ENCODE results near the gene OBSL1. TPM values are rescaled to one million over a fixed set of nuclear protein-coding genes. Genes with fewer than 3 reads are reported as not detected.

The OBSL1 gene
- total RNA-seq, 1 experiment from 2014 or later, result 25.5 TPM

DNA sequence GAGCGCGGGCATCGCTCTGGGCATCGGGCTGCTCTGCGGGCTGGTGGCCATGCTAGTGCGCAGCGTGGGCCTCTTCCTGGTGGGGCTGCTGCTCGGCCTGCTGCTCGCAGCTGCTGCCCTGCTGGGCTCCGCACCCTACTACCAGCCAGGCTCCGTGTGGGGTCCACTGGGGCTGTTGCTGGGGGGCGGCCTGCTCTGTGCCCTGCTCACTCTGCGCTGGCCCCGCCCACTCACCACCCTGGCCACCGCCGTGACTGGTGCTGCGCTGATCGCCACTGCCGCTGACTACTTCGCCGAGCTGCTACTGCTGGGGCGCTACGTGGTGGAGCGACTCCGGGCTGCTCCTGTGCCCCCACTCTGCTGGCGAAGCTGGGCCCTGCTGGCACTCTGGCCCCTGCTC, 23.7 kb downstream of the OBSL1 start:
- Histone ChIP-seq H3K4me1 (ENCODE audit: control insufficient read depth, insufficient read depth, low read length) (peaks cover 4% of the 10 kb centered on the region; the same call in 1 of the 2 replicates), H3K27ac (ENCODE audit: low read length) (no peak overlapping the region), H3K27me3 (ENCODE audit: control insufficient read depth, insufficient read depth, low read length) (no peaks in the 10 kb centered on the region), H3K36me3 (ENCODE audit: control insufficient read depth, insufficient read depth, low read length) (no peaks in the 10 kb centered on the region), H3K9me3 (ENCODE audit: control insufficient read depth, insufficient read depth, low read depth, low read length) (no peaks in the 10 kb centered on the region), H3K4me3 (ENCODE audit: low read depth in 2 of 2, low read length in 2 of 2) (no peak overlapping the region)
- no peak for TF ChIP-seq TCF7L2 (IDR thresholded peaks at IDR 0.05; ENCODE audit: low read depth, low read length)
- no peak for TF ChIP-seq POLR2AphosphoS5 (IDR thresholded peaks at IDR 0.05; ENCODE audit: low read depth, low read length)
- TF ChIP-seq, protein P1, sequence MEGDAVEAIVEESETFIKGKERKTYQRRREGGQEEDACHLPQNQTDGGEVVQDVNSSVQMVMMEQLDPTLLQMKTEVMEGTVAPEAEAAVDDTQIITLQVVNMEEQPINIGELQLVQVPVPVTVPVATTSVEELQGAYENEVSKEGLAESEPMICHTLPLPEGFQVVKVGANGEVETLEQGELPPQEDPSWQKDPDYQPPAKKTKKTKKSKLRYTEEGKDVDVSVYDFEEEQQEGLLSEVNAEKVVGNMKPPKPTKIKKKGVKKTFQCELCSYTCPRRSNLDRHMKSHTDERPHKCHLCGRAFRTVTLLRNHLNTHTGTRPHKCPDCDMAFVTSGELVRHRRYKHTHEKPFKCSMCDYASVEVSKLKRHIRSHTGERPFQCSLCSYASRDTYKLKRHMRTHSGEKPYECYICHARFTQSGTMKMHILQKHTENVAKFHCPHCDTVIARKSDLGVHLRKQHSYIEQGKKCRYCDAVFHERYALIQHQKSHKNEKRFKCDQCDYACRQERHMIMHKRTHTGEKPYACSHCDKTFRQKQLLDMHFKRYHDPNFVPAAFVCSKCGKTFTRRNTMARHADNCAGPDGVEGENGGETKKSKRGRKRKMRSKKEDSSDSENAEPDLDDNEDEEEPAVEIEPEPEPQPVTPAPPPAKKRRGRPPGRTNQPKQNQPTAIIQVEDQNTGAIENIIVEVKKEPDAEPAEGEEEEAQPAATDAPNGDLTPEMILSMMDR (IDR thresholded peaks at IDR 0.05), result no peak
- TF ChIP-seq SIN3A (IDR thresholded peaks at IDR 0.05; ENCODE audit: borderline replicate concordance, insufficient read depth, low read depth, low read length), result no peak
- TF ChIP-seq, protein P2, sequence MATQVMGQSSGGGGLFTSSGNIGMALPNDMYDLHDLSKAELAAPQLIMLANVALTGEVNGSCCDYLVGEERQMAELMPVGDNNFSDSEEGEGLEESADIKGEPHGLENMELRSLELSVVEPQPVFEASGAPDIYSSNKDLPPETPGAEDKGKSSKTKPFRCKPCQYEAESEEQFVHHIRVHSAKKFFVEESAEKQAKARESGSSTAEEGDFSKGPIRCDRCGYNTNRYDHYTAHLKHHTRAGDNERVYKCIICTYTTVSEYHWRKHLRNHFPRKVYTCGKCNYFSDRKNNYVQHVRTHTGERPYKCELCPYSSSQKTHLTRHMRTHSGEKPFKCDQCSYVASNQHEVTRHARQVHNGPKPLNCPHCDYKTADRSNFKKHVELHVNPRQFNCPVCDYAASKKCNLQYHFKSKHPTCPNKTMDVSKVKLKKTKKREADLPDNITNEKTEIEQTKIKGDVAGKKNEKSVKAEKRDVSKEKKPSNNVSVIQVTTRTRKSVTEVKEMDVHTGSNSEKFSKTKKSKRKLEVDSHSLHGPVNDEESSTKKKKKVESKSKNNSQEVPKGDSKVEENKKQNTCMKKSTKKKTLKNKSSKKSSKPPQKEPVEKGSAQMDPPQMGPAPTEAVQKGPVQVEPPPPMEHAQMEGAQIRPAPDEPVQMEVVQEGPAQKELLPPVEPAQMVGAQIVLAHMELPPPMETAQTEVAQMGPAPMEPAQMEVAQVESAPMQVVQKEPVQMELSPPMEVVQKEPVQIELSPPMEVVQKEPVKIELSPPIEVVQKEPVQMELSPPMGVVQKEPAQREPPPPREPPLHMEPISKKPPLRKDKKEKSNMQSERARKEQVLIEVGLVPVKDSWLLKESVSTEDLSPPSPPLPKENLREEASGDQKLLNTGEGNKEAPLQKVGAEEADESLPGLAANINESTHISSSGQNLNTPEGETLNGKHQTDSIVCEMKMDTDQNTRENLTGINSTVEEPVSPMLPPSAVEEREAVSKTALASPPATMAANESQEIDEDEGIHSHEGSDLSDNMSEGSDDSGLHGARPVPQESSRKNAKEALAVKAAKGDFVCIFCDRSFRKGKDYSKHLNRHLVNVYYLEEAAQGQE (IDR thresholded peaks at IDR 0.05; ENCODE audit: insufficient read depth in 1 of 2, low read depth in 2 of 2, low read length in 1 of 2), result no peak
- ChIA-PET POLR2A (no interaction called here), CTCF (no interaction called here)
- no TSS peak for BruUV-seq (replicated peaks)
- intact Hi-C loops (cut with micrococcal nuclease; ENCODE audit: unreplicated experiment), result no loop called here
- in situ Hi-C loops (cut with HindIII; ENCODE audit: low pct_unique_long_range_greater_than_20kb, low sequenced_read_pairs), result no loop called here
- DNase-seq (ENCODE audit: low read depth, low spot score) (no peak), ATAC-seq (no peak)

DNA sequence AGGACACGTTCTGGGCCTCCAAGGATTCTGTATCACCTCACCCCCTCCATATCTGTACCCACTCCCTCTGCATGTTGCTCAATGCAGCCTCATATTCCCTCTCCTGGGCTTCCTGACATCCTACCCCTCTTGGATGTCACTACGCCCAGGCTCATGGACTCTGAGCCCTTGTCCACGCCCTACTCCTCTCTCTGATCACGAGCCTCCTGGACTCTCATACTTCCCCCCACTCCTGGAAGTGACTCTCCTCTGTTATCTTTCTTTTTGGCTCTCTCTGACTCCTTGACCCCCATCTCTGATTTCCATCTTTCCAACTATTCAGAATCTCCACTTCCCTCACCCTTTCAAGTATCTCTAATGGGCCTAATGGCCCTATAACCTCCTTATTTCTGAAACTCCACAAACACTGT, 25.4 kb downstream of the OBSL1 start:
- ChIA-PET CTCF (no interaction called here), POLR2A (interaction anchor here (0.6 kb wide), 1 partner anchor 141 kb away, joined by 8 read pairs; no protein-coding TSS in a partner anchor)
- Histone ChIP-seq H3K9me3 (ENCODE audit: control insufficient read depth, insufficient read depth, low read depth, low read length) (no peaks in the 10 kb centered on the region), H3K27me3 (ENCODE audit: control insufficient read depth, insufficient read depth, low read length) (no peaks in the 10 kb centered on the region), H3K4me3 (ENCODE audit: low read depth in 2 of 2, low read length in 2 of 2) (no peak overlapping the region), H3K36me3 (ENCODE audit: control insufficient read depth, insufficient read depth, low read length) (0 out of 2 replicates have a peak, but pooled peaks cover 2% of the 10 kb centered on the region), H3K27ac (ENCODE audit: low read length) (no peak overlapping the region), H3K4me1 (ENCODE audit: control insufficient read depth, insufficient read depth, low read length) (peaks cover 9% of the 10 kb centered on the region; the same call in 1 of the 2 replicates)
- TF ChIP-seq POLR2AphosphoS5 (IDR thresholded peaks at IDR 0.05; ENCODE audit: low read depth, low read length) (no peak), TCF7L2 (IDR thresholded peaks at IDR 0.05; ENCODE audit: low read depth, low read length) (no peak), SIN3A (IDR thresholded peaks at IDR 0.05; ENCODE audit: borderline replicate concordance, insufficient read depth, low read depth, low read length) (no peak)
- TF ChIP-seq, protein P1 (IDR thresholded peaks at IDR 0.05), result no peak
- TF ChIP-seq, protein P2 (IDR thresholded peaks at IDR 0.05; ENCODE audit: insufficient read depth in 1 of 2, low read depth in 2 of 2, low read length in 1 of 2), result no peak
- DNase-seq (ENCODE audit: low read depth, low spot score) (no peak), ATAC-seq (no peak)
- intact Hi-C loops (cut with micrococcal nuclease; ENCODE audit: unreplicated experiment) (no loop called here), in situ Hi-C loops (cut with HindIII; ENCODE audit: low pct_unique_long_range_greater_than_20kb, low sequenced_read_pairs) (no loop called here)
- BruUV-seq (replicated peaks), result no TSS peak

Data from Panc1 (cell line).